HG02870 (cell line): ENCODE measurements around the gene CX3CL1.
"Not testable (repeated sequence)": the region's sequence is repeated elsewhere in the genome, so short reads cannot be mapped to it uniquely, and the experiment has no call there.

Experiments used
- ATAC-seq: cut with Tn5 transposase; IDR thresholded peaks from one replicate; pipeline ENCODE4 v1.9.1; 2021; ENCODE audit warnings: mild to moderate bottlenecking, moderate library complexity; ENCODE audit not compliant: unreplicated experiment

The CX3CL1 gene

DNA sequence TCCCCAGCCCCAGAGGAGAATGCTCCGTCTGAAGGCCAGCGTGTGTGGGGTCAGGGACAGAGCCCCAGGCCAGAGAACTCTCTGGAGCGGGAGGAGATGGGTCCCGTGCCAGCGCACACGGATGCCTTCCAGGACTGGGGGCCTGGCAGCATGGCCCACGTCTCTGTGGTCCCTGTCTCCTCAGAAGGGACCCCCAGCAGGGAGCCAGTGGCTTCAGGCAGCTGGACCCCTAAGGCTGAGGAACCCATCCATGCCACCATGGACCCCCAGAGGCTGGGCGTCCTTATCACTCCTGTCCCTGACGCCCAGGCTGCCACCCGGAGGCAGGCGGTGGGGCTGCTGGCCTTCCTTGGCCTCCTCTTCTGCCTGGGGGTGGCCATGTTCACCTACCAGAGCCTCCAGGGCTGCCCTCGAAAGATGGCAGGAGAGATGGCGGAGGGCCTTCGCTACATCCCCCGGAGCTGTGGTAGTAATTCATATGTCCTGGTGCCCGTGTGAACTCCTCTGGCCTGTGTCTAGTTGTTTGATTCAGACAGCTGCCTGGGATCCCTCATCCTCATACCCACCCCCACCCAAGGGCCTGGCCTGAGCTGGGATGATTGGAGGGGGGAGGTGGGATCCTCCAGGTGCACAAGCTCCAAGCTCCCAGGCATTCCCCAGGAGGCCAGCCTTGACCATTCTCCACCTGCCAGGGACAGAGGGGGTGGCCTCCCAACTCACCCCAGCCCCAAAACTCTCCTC lies 10.4 kb downstream of the CX3CL1 start:
- no peak for ATAC-seq

DNA sequence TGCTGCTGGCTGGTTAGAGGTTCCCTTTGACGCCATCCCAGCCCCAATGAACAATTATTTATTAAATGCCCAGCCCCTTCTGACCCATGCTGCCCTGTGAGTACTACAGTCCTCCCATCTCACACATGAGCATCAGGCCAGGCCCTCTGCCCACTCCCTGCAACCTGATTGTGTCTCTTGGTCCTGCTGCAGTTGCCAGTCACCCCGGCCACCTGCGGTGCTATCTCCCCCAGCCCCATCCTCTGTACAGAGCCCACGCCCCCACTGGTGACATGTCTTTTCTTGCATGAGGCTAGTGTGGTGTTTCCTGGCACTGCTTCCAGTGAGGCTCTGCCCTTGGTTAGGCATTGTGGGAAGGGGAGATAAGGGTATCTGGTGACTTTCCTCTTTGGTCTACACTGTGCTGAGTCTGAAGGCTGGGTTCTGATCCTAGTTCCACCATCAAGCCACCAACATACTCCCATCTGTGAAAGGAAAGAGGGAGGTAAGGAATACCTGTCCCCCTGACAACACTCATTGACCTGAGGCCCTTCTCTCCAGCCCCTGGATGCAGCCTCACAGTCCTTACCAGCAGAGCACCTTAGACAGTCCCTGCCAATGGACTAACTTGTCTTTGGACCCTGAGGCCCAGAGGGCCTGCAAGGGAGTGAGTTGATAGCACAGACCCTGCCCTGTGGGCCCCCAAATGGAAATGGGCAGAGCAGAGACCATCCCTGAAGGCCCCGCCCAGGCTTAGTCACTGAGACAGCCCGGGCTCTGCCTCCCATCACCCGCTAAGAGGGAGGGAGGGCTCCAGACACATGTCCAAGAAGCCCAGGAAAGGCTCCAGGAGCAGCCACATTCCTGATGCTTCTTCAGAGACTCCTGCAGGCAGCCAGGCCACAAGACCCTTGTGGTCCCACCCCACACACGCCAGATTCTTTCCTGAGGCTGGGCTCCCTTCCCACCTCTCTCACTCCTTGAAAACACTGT lies 11.3 kb downstream of the CX3CL1 start:
- no peak for ATAC-seq

DNA sequence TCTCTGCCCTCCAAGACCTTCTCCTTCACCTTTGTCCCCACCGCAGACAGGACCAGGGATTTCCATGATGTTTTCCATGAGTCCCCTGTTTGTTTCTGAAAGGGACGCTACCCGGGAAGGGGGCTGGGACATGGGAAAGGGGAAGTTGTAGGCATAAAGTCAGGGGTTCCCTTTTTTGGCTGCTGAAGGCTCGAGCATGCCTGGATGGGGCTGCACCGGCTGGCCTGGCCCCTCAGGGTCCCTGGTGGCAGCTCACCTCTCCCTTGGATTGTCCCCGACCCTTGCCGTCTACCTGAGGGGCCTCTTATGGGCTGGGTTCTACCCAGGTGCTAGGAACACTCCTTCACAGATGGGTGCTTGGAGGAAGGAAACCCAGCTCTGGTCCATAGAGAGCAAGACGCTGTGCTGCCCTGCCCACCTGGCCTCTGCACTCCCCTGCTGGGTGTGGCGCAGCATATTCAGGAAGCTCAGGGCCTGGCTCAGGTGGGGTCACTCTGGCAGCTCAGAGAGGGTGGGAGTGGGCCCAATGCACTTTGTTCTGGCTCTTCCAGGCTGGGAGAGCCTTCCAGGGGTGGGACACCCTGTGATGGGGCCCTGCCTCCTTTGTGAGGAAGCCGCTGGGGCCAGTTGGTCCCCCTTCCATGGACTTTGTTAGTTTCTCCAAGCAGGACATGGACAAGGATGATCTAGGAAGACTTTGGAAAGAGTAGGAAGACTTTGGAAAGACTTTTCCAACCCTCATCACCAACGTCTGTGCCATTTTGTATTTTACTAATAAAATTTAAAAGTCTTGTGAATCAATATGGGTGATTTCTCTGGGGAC lies 12.2 kb downstream of the CX3CL1 start:
- ATAC-seq, result no peak

DNA sequence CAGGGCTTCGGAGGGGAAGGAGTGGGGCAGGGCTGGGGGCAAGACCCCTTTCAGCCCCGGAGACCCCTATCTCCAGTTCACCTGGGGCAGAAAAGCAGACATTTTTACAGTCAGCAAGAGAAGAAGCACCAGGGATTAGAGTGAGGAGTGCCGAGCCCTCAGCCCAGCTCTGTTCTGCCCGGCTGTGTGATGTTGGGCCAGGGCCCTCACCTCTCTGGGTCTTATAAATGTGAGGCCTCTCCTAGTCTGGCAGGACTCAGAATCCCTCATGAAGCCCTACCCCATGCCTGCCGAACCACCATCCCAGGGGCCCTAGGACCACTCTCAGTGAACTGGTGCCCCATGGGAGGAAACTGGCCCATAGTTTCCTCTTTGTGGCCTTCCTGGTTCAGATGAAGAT lies 12.8 kb downstream of the CX3CL1 start:
- no peak for ATAC-seq

DNA sequence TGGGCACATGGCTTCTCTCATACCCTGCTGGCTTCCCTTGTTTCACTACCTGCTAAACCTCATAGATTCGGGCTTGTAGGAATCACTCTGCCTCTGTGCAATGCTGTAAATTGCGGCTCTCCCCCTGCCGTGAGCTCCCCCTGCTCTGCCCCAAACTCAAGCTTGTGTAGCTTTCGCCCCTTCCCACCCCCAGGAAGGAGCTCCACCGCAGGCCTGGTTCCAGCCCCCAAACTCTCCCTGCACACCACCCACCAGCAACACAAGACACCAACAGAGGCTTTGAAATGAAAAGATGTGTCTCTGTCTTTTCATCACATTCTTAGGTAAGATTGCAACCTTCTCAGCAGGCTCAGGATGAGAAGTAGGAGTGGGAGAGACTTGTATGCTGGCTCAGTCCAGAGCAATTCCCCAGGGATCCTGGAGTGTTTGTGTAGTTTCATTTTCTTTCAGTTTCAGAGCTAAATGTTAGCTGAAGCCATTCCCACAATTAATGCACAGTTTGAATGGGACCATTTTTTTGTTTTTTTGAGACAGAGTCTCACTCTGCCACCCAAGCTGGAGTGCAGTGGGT lies 14.2 kb downstream of the CX3CL1 start:
- no peak for ATAC-seq

DNA sequence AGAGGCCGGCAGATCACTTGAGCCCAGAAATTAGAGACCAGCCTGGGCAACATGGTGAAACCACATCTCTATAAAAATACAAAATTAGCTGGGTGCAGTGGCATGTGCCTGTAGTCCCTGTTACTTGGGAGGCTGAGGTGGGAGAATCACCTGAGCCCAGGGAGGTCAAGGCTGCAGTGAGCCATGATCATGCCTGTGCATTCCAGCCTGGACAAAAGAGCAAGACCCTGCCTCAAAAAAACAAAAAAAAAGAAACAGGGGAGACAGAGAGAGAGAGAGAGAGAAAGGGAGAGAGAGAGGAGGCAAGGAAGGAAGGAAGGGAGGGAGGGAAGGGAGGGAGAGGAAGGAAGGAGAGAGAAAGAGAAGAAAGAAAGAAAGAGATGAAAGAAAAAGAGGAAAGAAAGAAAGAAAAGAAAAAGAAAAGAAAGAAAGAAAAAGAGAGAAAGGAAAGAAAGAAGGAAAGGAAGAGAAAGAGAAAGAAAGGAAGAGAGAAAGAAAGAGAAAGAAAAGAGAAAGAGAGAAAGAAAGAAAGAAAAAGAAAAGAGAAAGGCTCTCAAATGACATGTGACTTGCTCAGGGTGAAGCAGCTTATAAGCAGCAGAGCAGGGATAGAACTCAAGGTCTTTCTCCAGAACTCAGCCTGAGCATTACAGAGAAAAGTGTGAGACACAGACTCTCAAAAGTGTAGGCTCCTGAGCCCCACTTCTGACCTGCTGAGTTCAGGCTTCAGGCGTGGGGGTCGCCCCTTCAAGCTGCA lies 15.5 kb downstream of the CX3CL1 start:
- ATAC-seq, result peak; percentile 31

DNA sequence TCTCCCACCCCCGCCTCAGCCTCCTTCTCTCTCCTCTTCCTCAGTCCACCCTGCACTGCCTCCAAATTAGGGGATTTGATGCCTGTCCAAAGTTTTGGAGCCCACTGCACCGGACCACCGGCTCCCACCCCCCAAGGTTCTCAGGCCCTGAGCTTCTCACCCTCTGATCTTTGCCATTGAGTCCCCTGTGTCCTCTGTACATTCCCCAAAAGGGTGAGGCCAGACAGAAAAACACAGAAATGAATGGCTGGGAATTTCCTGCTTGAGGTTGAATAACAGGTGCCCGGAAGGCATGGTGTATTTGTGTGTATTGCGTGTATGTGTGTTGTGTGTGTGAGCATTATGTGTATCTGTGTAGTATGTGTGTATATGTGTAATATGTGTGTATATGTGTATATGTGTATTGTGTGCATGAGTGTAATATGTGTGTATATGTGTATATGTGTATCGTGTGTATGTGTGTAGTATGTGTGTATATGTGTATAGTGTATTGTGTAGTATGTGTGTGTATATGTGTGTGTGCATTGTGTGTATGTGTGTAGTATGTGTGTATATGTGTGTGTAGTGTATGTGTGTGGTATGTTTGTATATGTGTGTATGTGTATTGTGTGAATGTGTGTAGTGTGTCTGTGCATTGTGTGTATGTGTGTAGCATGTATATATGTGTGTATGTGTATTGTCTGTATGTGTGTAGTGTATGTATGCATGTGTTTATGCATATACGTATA lies 16.2 kb downstream of the CX3CL1 start:
- ATAC-seq, result peak; percentile 61

DNA sequence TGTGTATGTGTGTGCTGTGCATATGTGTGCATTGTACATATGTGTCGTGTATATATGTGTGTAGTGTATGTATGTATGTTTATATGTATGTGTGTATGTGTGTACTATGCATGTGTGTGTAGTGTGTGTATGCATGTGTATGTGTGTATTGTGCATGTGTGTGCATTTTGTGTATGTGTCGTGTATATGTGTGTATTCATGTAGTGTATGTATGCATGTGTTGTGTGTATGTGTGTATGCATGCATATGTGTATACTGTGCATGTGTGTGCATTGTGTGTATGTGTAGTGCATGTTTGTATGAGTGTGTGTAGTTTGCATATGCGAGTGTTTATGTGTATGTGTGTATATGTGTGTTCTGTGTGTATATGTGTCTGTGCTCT lies 16.8 kb downstream of the CX3CL1 start:
- no peak for ATAC-seq

DNA sequence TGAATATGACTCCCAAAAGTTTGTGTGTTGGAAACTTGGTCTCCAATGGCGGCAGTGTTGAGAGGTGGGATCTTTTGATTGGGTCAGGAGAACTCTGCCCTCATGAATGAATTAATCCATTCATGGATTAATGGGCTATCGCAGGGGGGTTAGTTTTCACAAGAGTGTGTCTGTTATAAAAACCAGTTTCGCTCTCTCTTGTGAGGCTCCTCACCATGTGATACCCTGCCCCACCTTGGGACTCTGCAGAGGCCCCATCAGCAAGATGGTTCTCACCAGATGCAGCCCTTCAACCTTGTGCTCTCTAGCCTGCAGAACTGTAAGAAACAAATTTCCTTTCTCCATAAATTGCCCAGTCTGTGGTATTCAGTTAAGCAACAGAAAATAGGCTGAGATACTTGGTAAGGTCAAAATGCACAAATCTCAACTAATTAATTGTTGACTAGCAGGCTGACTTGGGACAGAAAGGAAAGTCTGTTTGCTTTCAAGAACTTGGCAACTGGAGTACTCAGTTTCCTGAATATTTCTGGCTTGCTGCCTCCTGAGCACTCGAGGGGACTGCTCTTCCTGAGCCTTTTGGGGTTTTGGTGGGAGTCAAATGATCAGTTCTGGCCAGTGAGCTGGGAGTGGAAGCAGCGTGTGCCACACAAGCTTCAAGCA lies 18.5 kb downstream of the CX3CL1 start:
- ATAC-seq, result no peak

DNA sequence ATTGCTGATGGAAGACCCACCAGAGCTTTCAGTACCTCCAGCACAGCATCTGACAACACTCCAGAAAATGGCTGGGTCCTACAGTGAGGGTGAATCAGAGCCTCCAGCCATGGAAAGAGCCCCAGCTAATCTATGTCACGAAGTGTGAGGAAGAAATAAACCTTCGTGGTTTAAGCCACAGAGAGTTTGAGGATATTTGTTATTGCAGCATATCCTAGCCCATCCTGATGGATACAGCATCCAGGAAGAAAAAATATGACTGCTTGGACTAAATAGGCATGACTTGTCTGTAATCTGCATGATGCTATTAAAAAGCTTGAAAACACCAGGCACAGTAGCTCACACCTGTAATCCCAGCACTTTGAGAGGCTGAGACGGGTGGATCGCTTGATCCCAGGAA lies 19.0 kb downstream of the CX3CL1 start:
- no peak for ATAC-seq

DNA sequence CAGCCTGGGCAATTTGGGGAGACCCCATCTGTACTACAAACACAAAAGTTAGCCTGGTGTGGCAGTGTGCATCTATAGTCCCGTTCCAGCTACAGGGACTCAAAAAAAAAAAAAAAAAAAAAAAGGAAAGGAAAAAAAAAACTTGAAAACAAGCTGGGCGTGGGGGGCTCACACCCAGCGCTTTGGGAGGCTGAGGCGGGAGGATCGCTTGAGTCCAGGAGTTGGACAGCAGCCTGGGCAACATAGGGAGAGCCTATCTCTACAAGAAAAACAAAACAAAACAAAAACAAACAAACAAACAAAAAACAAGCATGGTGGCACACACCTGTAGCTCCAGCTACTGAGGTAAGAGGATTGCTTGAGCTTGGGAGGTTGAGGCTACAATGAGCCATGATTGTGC lies 19.4 kb downstream of the CX3CL1 start:
- ATAC-seq, result no peak

DNA sequence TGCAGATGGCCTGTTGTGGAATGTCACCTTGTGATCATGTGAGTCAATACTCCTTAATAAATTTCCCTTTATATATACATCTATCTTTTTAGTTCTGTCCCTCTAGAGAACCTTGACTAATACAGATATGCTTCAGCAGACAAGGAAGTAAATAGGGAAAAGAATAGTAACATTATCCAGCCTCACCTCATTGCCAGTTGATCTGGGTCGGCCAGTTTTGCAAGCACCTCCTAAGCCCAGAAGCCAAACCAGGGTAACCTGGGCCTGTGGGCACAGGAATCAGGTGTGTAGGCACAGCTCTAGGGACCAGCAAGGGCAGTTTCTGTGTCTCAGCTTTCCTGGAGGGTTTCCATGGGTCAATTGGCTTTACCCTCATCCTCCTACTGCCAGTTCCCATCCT lies 20.4 kb downstream of the CX3CL1 start:
- no peak for ATAC-seq

DNA sequence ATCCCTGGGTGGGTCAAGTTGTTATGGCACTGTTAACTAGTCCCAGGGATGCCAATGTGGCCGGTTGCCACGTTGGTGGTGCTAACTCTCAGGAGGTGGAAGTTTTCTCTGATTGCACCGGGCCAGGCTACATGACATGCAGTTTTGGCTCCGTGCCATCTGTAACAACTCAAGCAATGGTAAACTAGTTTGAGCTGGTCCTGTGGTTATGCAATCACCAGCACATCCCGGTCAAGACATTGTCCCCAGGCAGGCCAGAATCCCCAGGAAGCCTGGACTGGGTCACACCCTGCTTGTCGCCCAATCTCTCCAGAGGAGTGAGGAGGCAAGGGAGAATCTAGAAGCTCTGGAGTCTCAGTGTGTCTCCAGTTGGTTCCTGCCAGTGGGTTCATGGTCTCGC lies 22.2 kb downstream of the CX3CL1 start:
- no peak for ATAC-seq

DNA sequence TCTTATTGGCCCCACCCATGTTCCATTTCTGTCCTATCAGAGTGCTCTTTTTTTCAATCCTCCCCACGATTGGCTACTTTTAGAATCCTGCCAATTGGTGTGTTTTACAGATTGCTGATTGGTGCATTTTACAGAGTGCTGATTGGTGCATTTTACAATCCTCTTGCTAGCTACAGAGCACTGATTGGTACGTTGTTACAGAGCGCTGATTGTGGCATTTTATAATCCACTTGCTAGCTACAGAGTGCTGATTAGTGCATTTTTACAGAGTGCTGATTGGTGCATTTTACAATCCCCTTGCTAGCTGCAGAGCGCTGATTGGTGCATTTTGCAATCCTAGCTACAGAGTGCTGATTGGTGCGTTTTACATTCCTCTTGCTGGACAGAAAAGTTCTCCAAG lies 22.7 kb downstream of the CX3CL1 start:
- no peak for ATAC-seq

DNA sequence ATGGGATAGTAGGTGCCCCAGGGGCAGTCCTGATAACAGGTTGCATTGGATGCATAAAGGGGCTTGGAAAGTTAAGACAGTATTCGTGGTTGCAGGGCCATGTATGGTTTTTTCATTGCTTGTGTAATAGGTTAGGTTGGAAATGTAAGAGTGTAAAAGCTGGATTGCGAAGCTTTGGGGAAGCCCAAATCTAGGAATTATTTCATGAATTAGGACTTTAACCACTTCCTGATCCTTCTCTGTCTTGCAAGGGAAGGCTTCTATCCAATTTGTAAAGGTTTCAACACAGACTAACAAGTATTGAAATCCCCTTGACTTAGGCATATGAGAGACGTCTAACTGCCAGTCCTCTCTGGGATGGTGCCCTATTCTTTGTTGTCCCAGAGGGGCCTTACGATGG lies 24.5 kb downstream of the CX3CL1 start:
- no peak for ATAC-seq

DNA sequence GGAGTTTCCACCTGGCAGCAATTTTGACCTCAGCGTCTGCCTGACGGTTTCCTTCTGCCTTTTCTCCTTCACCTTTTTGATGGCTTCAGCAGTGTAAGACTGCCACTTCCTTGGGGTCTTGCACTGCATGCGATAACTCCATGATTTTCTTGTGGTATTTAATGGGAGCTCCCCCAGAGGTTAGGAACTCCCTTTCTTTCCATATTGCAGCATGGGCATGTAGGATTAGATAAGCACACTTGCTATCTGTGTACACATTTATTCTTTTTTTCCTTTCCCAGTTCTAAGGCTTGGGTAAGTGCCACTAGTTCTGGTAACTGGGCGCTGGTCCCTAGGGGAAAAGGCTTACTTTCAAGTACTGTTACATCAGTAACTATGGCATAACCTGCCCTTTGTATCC lies 25.2 kb downstream of the CX3CL1 start:
- ATAC-seq, result not testable (repeated sequence)

DNA sequence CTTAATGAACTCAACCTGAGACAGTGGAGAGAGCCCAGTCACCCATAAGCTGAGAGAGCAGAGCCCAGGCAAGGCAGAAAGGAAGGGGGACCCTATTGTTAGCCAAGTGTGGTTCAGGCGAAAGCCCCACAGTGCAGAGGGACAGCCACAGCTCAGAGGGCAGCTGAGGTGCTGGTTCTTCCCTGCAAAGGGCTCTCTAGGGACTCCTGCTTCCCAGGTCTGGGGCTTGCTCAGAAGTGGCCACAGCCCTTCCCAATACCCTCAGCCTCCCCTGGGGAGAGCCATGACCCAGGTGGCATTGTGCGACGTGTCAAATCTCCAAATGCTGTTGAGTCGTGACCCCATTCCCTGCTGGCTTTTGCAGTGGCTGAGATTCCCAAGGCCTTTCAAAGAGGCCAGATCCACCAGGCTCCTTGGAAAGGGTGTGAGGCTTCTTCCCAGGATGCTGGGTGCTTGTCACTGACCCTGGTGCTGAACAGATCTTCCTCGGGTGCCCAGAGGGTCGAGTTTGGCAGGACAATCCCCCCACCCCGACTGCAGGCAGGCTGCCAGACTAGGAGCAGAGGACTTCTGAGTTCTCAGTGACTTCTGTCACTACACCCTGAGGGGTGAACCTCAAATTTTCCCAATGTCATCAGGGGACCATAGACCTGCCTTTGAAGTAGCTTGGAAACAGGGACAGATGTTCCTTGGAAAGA lies 29.8 kb downstream of the CX3CL1 start:
- no peak for ATAC-seq
